ENCODE measurements around the gene ACP4.

The ACP4 gene

GRCh38 chr19:50821248-50821612, 31.0 kb downstream of the ACP4 start:
- Histone ChIP-seq H3K27me3 (replicated peaks; ENCODE audit: control insufficient read depth, insufficient read depth, low read length, poor library complexity, severe bottlenecking) (peaks cover 21% of the 10 kb centered on the region), H3K27ac (ENCODE audit: insufficient read depth, low read length, poor library complexity, severe bottlenecking) (no peak overlapping the region), H3K9me3 (ENCODE audit: control insufficient read depth, low read length) (no peaks in the 10 kb centered on the region), H3K36me3 (ENCODE audit: control insufficient read depth, insufficient read depth, low read length) (no peaks in the 10 kb centered on the region), H3K4me3 (ENCODE audit: insufficient read depth, low read depth, low read length, poor library complexity, severe bottlenecking) (no peak overlapping the region), H3K4me1 (ENCODE audit: control insufficient read depth, insufficient read depth, low read length, poor library complexity, severe bottlenecking) (peaks cover 9% of the 10 kb centered on the region)
- no peak for DNase-seq

DNA sequence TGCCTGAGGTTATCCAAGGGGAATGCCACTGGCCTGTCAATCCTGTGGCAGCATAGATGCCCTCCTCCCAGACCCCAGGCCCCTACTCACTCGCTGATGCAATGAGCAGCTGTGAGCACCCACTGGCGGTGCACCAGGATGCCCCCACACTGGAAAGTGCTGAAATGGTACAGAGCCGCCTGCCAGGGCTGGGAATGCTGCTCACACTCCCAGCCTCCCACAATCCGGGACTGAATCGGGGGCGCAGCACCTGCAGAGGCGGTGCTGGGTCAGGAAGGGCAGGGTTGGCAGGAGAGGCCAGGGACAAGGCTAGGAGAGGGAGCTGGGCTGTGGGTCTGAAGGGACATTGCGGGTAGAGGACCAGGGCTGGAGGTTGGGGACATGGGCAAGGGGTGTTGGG, 31.4 kb downstream of the ACP4 start:
- peaks cover 9% of the 10 kb centered on the region for H3K4me1 ChIP-seq (ENCODE audit: control insufficient read depth, insufficient read depth, low read length, poor library complexity, severe bottlenecking)
- DNase-seq = no peak
- no peaks in the 10 kb centered on the region for H3K9me3 ChIP-seq (ENCODE audit: control insufficient read depth, low read length)
- H3K27me3 ChIP-seq (replicated peaks; ENCODE audit: control insufficient read depth, insufficient read depth, low read length, poor library complexity, severe bottlenecking) = peaks cover 21% of the 10 kb centered on the region
- no peak overlapping the region for H3K4me3 ChIP-seq (ENCODE audit: insufficient read depth, low read depth, low read length, poor library complexity, severe bottlenecking)
- H3K27ac ChIP-seq (ENCODE audit: insufficient read depth, low read length, poor library complexity, severe bottlenecking) = no peak overlapping the region
- H3K36me3 ChIP-seq (ENCODE audit: control insufficient read depth, insufficient read depth, low read length) = no peaks in the 10 kb centered on the region

- H3K36me3 ChIP-seq (ENCODE audit: control insufficient read depth, insufficient read depth, low read length) = no peaks in the 10 kb centered on the region
- peaks cover 9% of the 10 kb centered on the region for H3K4me1 ChIP-seq (ENCODE audit: control insufficient read depth, insufficient read depth, low read length, poor library complexity, severe bottlenecking)
- H3K27me3 ChIP-seq (replicated peaks; ENCODE audit: control insufficient read depth, insufficient read depth, low read length, poor library complexity, severe bottlenecking) = peaks cover 15% of the 10 kb centered on the region
- DNase-seq = no peak
- H3K9me3 ChIP-seq (ENCODE audit: control insufficient read depth, low read length) = no peaks in the 10 kb centered on the region
- no peak overlapping the region for H3K27ac ChIP-seq (ENCODE audit: insufficient read depth, low read length, poor library complexity, severe bottlenecking)
- H3K4me3 ChIP-seq (ENCODE audit: insufficient read depth, low read depth, low read length, poor library complexity, severe bottlenecking) = no peak overlapping the region
Observed at GRCh38 chr19:50822661-50823208, 32.5 kb downstream of the ACP4 start.

DNA sequence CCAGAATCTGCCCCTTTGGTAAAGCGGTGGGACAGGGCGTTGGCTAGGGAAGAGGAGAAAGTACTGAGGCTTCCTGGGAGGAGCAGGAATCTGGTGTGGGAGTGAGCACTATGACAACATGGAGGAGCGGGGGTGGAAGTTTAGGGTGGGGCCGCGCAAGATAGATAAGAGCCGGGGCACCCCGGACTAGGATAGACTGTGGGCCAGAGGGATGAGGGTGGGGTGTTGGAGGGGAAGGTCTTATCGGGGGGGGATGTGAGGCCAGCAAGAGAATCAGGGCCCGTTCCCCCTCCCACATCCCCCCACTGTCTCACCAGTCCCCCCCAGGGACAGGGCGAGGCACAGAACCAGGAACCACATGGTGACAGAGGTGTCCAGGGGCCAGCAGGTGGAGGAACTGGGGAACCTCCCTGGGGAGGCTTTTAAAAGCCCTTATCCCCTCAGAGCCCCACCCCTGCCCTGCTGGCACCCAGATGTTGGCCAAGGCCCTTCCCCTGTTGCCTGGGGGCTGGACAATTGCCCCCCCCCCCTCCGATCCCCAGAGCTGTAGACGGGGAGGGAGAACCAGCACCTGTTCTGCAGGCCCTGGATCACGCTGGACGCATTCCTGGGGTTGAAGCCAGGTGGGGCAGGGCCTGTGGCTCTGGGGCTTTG, 33.3 kb downstream of the ACP4 start, which contains the start of gene KLK1:
TSS of gene KLK1 (minus strand) at position 399 of the 654 bp plus-strand sequence. CDS start at position 360, 39 bp downstream.
- no peak within 1 kb of the TSS for H3K27ac ChIP-seq (ENCODE audit: insufficient read depth, low read length, poor library complexity, severe bottlenecking)
- no peak within 1 kb of the TSS for H3K4me3 ChIP-seq (ENCODE audit: insufficient read depth, low read depth, low read length, poor library complexity, severe bottlenecking)
- no peak for DNase-seq
- no peaks in the 10 kb centered on the region for H3K9me3 ChIP-seq (ENCODE audit: control insufficient read depth, low read length)
- no peaks in the 10 kb centered on the region for H3K36me3 ChIP-seq (ENCODE audit: control insufficient read depth, insufficient read depth, low read length)
- peaks cover 12% of the 10 kb centered on the region for H3K27me3 ChIP-seq (replicated peaks; ENCODE audit: control insufficient read depth, insufficient read depth, low read length, poor library complexity, severe bottlenecking)
- H3K4me1 ChIP-seq (ENCODE audit: control insufficient read depth, insufficient read depth, low read length, poor library complexity, severe bottlenecking) = peaks cover 1% of the 10 kb centered on the region

- Histone ChIP-seq H3K9me3 (ENCODE audit: control insufficient read depth, low read length) (no peaks in the 10 kb centered on the region), H3K36me3 (ENCODE audit: control insufficient read depth, insufficient read depth, low read length) (no peaks in the 10 kb centered on the region), H3K4me3 (ENCODE audit: insufficient read depth, low read depth, low read length, poor library complexity, severe bottlenecking) (no peak overlapping the region), H3K27me3 (replicated peaks; ENCODE audit: control insufficient read depth, insufficient read depth, low read length, poor library complexity, severe bottlenecking) (no peaks in the 10 kb centered on the region), H3K27ac (ENCODE audit: insufficient read depth, low read length, poor library complexity, severe bottlenecking) (no peak overlapping the region), H3K4me1 (ENCODE audit: control insufficient read depth, insufficient read depth, low read length, poor library complexity, severe bottlenecking) (no peaks in the 10 kb centered on the region)
- DNase-seq = no peak
Observed at GRCh38 chr19:50826492-50827240, 36.5 kb downstream of the ACP4 start.

- no peaks in the 10 kb centered on the region for H3K4me1 ChIP-seq (ENCODE audit: control insufficient read depth, insufficient read depth, low read length, poor library complexity, severe bottlenecking)
- no peaks in the 10 kb centered on the region for H3K36me3 ChIP-seq (ENCODE audit: control insufficient read depth, insufficient read depth, low read length)
- no peaks in the 10 kb centered on the region for H3K27me3 ChIP-seq (replicated peaks; ENCODE audit: control insufficient read depth, insufficient read depth, low read length, poor library complexity, severe bottlenecking)
- DNase-seq = no peak
- H3K4me3 ChIP-seq (ENCODE audit: insufficient read depth, low read depth, low read length, poor library complexity, severe bottlenecking) = no peak overlapping the region
- H3K9me3 ChIP-seq (ENCODE audit: control insufficient read depth, low read length) = no peaks in the 10 kb centered on the region
- H3K27ac ChIP-seq (ENCODE audit: insufficient read depth, low read length, poor library complexity, severe bottlenecking) = no peak overlapping the region
Observed at GRCh38 chr19:50827476-50827875, 37.3 kb downstream of the ACP4 start.

GRCh38 chr19:50829801-50830200, 39.6 kb downstream of the ACP4 start:
- DNase-seq = no peak
- H3K27me3 ChIP-seq (replicated peaks; ENCODE audit: control insufficient read depth, insufficient read depth, low read length, poor library complexity, severe bottlenecking) = no peaks in the 10 kb centered on the region
- H3K4me1 ChIP-seq (ENCODE audit: control insufficient read depth, insufficient read depth, low read length, poor library complexity, severe bottlenecking) = no peaks in the 10 kb centered on the region
- H3K4me3 ChIP-seq (ENCODE audit: insufficient read depth, low read depth, low read length, poor library complexity, severe bottlenecking) = no peak overlapping the region
- no peaks in the 10 kb centered on the region for H3K36me3 ChIP-seq (ENCODE audit: control insufficient read depth, insufficient read depth, low read length)
- no peak overlapping the region for H3K27ac ChIP-seq (ENCODE audit: insufficient read depth, low read length, poor library complexity, severe bottlenecking)
- H3K9me3 ChIP-seq (ENCODE audit: control insufficient read depth, low read length) = no peaks in the 10 kb centered on the region

DNA sequence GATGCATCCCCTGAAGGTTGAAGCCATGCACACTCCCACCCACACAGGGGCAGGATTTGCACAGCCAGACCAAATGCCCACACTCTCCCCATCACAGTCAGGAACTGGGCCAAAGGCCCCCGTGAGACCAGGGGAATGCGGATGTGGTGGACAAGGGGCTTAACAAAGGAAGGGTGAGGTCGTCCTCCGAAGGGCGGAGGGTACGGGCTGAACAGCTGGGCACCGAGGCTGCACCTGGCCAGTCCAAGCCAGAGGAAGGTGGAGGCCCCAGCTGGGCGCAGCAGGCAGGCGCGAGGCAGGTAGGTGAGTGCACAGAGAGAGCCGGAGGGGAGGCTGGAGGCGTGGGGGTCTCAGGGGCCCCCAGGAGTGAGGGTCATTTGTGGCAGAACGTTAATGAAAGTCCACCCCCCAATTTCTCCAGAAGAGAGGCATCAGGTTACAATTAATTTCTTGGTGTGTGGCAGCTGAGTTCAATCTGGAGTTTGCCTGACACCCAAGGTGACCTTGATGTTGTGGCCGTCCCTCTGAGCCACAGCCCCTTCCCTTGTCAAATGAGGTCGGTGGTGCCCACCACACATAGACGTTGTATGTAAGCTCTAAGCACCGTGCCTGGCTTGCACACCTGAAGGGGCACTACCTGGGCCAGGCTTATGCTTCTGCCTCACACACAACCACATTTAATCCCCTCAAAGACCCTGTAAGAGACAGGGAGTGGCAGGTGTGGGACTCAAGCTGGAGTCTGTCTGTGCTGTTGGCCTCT, 40.2 kb downstream of the ACP4 start:
- H3K9me3 ChIP-seq (ENCODE audit: control insufficient read depth, low read length) = no peaks in the 10 kb centered on the region
- H3K27me3 ChIP-seq (replicated peaks; ENCODE audit: control insufficient read depth, insufficient read depth, low read length, poor library complexity, severe bottlenecking) = no peaks in the 10 kb centered on the region
- no peak for DNase-seq
- peaks cover 2% of the 10 kb centered on the region for H3K4me1 ChIP-seq (ENCODE audit: control insufficient read depth, insufficient read depth, low read length, poor library complexity, severe bottlenecking)
- H3K4me3 ChIP-seq (ENCODE audit: insufficient read depth, low read depth, low read length, poor library complexity, severe bottlenecking) = no peak overlapping the region
- no peaks in the 10 kb centered on the region for H3K36me3 ChIP-seq (ENCODE audit: control insufficient read depth, insufficient read depth, low read length)
- H3K27ac ChIP-seq (ENCODE audit: insufficient read depth, low read length, poor library complexity, severe bottlenecking) = no peak overlapping the region

DNA sequence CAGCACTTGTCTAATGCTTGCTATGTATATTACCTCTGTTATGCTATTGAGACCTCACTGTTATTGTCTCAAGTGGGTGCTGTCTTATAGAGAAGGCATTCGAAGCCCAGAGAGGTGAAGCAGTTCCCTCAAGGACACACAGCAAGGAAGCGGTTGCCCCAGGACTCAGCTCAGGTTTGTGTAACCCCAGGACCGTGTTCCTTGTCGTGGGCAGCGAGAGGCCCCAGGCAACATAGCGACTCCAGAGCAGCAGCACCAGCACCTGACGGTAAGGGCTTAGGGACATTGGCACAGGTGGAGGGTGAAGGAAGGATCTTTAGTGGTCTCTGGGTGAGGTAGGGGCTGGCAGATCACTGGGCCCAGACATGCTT, 40.8 kb downstream of the ACP4 start:
- no peak for DNase-seq
- Histone ChIP-seq H3K4me1 (ENCODE audit: control insufficient read depth, insufficient read depth, low read length, poor library complexity, severe bottlenecking) (peaks cover 4% of the 10 kb centered on the region), H3K4me3 (ENCODE audit: insufficient read depth, low read depth, low read length, poor library complexity, severe bottlenecking) (no peak overlapping the region), H3K36me3 (ENCODE audit: control insufficient read depth, insufficient read depth, low read length) (no peaks in the 10 kb centered on the region), H3K27me3 (replicated peaks; ENCODE audit: control insufficient read depth, insufficient read depth, low read length, poor library complexity, severe bottlenecking) (no peaks in the 10 kb centered on the region), H3K27ac (ENCODE audit: insufficient read depth, low read length, poor library complexity, severe bottlenecking) (no peak overlapping the region), H3K9me3 (ENCODE audit: control insufficient read depth, low read length) (no peaks in the 10 kb centered on the region)

GRCh38 chr19:50832666-50833065, 42.5 kb downstream of the ACP4 start:
- peaks cover 4% of the 10 kb centered on the region for H3K4me1 ChIP-seq (ENCODE audit: control insufficient read depth, insufficient read depth, low read length, poor library complexity, severe bottlenecking)
- H3K27me3 ChIP-seq (replicated peaks; ENCODE audit: control insufficient read depth, insufficient read depth, low read length, poor library complexity, severe bottlenecking) = peaks cover 4% of the 10 kb centered on the region
- H3K9me3 ChIP-seq (ENCODE audit: control insufficient read depth, low read length) = no peaks in the 10 kb centered on the region
- no peak overlapping the region for H3K27ac ChIP-seq (ENCODE audit: insufficient read depth, low read length, poor library complexity, severe bottlenecking)
- DNase-seq = no peak
- no peak overlapping the region for H3K4me3 ChIP-seq (ENCODE audit: insufficient read depth, low read depth, low read length, poor library complexity, severe bottlenecking)
- H3K36me3 ChIP-seq (ENCODE audit: control insufficient read depth, insufficient read depth, low read length) = no peaks in the 10 kb centered on the region

Data from effector memory CD4-positive, alpha-beta T cell (primary cell).